Activated CD4-positive, alpha-beta T cell treated with anti-CD3 and anti-CD28 coated beads, Interleukin-2, Interleukin-6, amounts not matched to agents 100 ng/mL and 50 ng/mL, durations not matched to agents 16 hours and 8 hours (primary cell): ENCODE results near the gene ARHGAP32.
"Not testable (repeated sequence)": the region's sequence is repeated elsewhere in the genome, so short reads cannot be mapped to it uniquely, and the experiment has no call there.

Experiments
- DNase-seq: peaks from one replicate; pipeline ENCODE4 v3.0.0-alpha.2; 2020

ARHGAP32 gene

GRCh38 chr11:129013737-129014475 lies 178.2 kb downstream of the ARHGAP32 start:
- no peak for DNase-seq

GRCh38 chr11:129012880-129013279 lies 179.2 kb downstream of the ARHGAP32 start:
- DNase-seq = no peak

- DNase-seq = no peak
These were observed 186.0 kb downstream of the ARHGAP32 start for GRCh38 chr11:129006161-129006560.

GRCh38 chr11:128999165-128999564 lies 193.0 kb downstream of the ARHGAP32 start:
- DNase-seq = not testable (repeated sequence)

- DNase-seq = no peak
These were observed 203.7 kb downstream of the ARHGAP32 start for GRCh38 chr11:128988242-128988970.

- DNase-seq = peak; percentile 18
These were observed 206.2 kb downstream of the ARHGAP32 start for GRCh38 chr11:128985880-128986279.

- DNase-seq = no peak
These were observed 209.1 kb downstream of the ARHGAP32 start for GRCh38 chr11:128983023-128983422.

- DNase-seq = no peak
These were observed 210.9 kb downstream of the ARHGAP32 start for GRCh38 chr11:128981254-128981653.

GRCh38 chr11:128970598-128971190 lies 221.4 kb downstream of the ARHGAP32 start:
- peak; percentile 26 for DNase-seq

- DNase-seq = no peak
These were observed 223.2 kb downstream of the ARHGAP32 start for GRCh38 chr11:128968916-128969315.

GRCh38 chr11:128967578-128967977 lies 224.5 kb downstream of the ARHGAP32 start:
- DNase-seq = no peak

- DNase-seq = peak; percentile 59
These were observed 226.6 kb downstream of the ARHGAP32 start for GRCh38 chr11:128965485-128965884.

- peak; percentile 6 for DNase-seq
These were observed 227.6 kb downstream of the ARHGAP32 start for GRCh38 chr11:128964463-128964930.

GRCh38 chr11:128963744-128964325 lies 228.3 kb downstream of the ARHGAP32 start:
- DNase-seq = peak; percentile 77

GRCh38 chr11:128962896-128963295 lies 229.2 kb downstream of the ARHGAP32 start:
- DNase-seq = no peak

- peak; percentile 55 for DNase-seq
These were observed 230.5 kb downstream of the ARHGAP32 start for GRCh38 chr11:128961645-128962044.

- no peak for DNase-seq
These were observed 235.0 kb downstream of the ARHGAP32 start for GRCh38 chr11:128957202-128957482.

- peak; percentile 49 for DNase-seq
These were observed 235.5 kb downstream of the ARHGAP32 start for GRCh38 chr11:128956401-128957201.

GRCh38 chr11:128955636-128956035 lies 236.5 kb downstream of the ARHGAP32 start:
- DNase-seq = no peak

GRCh38 chr11:128953151-128953550 lies 239.0 kb downstream of the ARHGAP32 start:
- no peak for DNase-seq

GRCh38 chr11:128949791-128950454 lies 242.2 kb downstream of the ARHGAP32 start:
- DNase-seq = no peak

GRCh38 chr11:128948583-128948982 lies 243.5 kb downstream of the ARHGAP32 start:
- DNase-seq = no peak
